HepG2 (cell line): ENCODE results near the gene ABL2. TPM values are rescaled to one million over a fixed set of nuclear protein-coding genes. Genes with fewer than 3 reads are reported as not detected.

ENCODE experiments used
- AGO2 ChIP-seq: fragments of 200-400 bp; formaldehyde crosslinking; optimal IDR thresholded peaks from 2 replicates; pipeline ENCODE3; 2017; ENCODE audit warnings: mild to moderate bottlenecking, low read depth, low read length, moderate library complexity
- ASH2L ChIP-seq: fragments of 300-600, 200-600 bp; sonication (generic); IDR thresholded peaks from 2 replicates; pipeline ENCODE4 v1.7.0; 2017; ENCODE audit warnings: low read depth, mild to moderate bottlenecking, moderate library complexity, mixed read lengths, low read length; ENCODE audit not compliant: insufficient read length
- CAMTA2 ChIP-seq: sonication (generic); formaldehyde crosslinking; IDR thresholded peaks from 2 replicates; pipeline ENCODE4 v1.4.0; 2020; ENCODE audit warnings: mild to moderate bottlenecking, missing genetic modification reagents, borderline replicate concordance
- GABPB1 ChIP-seq: IDR thresholded peaks from 2 replicates; pipeline ENCODE4 v1.6.1; 2016; ENCODE audit warnings: mild to moderate bottlenecking, missing genetic modification reagents, moderate library complexity, missing compliant biosample characterization
- PHF8 ChIP-seq: sonication (generic); formaldehyde crosslinking; IDR thresholded peaks from 2 replicates; pipeline ENCODE4 v1.5.0; 2020; ENCODE audit warnings: missing genetic modification reagents
- POLR2G ChIP-seq: fragments of 200-400 bp; formaldehyde crosslinking; IDR thresholded peaks from 2 replicates; pipeline ENCODE4 v1.6.1; 2018; ENCODE audit warnings: mild to moderate bottlenecking, low read depth, low read length, moderate library complexity
- SIN3B ChIP-seq: fragments of 150-350 bp; IDR thresholded peaks from 2 replicates; pipeline ENCODE4 v1.6.1; 2014; ENCODE audit warnings: low read length
- TSC22D2 ChIP-seq: sonication (generic); formaldehyde crosslinking; IDR thresholded peaks from 2 replicates; pipeline ENCODE4 v1.5.1; 2020; ENCODE audit warnings: missing genetic modification reagents, mild to moderate bottlenecking, borderline replicate concordance
- ZC3H13 ChIP-seq: sonication (generic); formaldehyde crosslinking; IDR thresholded peaks from 2 replicates; pipeline ENCODE4 v1.8.1; 2023; ENCODE audit warnings: mild to moderate bottlenecking, missing genetic modification reagents, moderate library complexity
- ZFY ChIP-seq: sonication (generic); formaldehyde crosslinking; IDR thresholded peaks from 2 replicates; pipeline ENCODE4 v1.4.0; 2020; ENCODE audit warnings: missing genetic modification reagents
- ZNF331 ChIP-seq: sonication (generic); formaldehyde crosslinking; IDR thresholded peaks from 2 replicates; pipeline ENCODE4 v1.4.0; 2020; ENCODE audit warnings: missing genetic modification reagents
- ZNF335 ChIP-seq: sonication (generic); formaldehyde crosslinking; IDR thresholded peaks from 2 replicates; pipeline ENCODE4 v1.4.0; 2020; ENCODE audit warnings: missing genetic modification reagents
- ZNF768 ChIP-seq: sonication (generic); formaldehyde crosslinking; IDR thresholded peaks from 2 replicates; pipeline ENCODE4 v1.4.0; 2020; ENCODE audit warnings: missing genetic modification reagents
- ZNF792 ChIP-seq: IDR thresholded peaks from 2 replicates; pipeline ENCODE4 v1.6.1; 2016
- polyA plus RNA-seq, 8 experiments: library from polyadenylated mRNA; depleted of rRNA in 3 of 8; stranded (reverse) in 7 of 8; unstranded in 1 of 8; fragments of >200 nt; fragmentation: Illumina TruSeq in 4 of 8; extraction: Trizol in 4 of 8; gene quantifications; 2 replicates each; pipeline versions ENCODE4 v1.2.1 to v1.2.3, GENCODE V29; 2011 to 2016; ENCODE audit warnings: low read depth in 4 of 8, missing spikeins in 1 of 8, mixed read lengths in 1 of 8; ENCODE audit not compliant: insufficient read depth in 1 of 8
- total RNA-seq, 5 experiments: library from RNA; depleted of rRNA; stranded (reverse); fragments of >200 nt; fragmentation: Illumina TruSeq; extraction: Trizol; gene quantifications; 2 replicates each; pipeline ENCODE4 v1.2.3, GENCODE V29; 2016; ENCODE audit warnings: low read depth in 1 of 5
- TF ChIP-seq, protein P1 (sequence below): IDR thresholded peaks from 2 replicates; pipeline ENCODE4 v1.6.1; 2016; ENCODE audit warnings: low read depth, missing genetic modification reagents, missing compliant biosample characterization
- TF ChIP-seq, protein P2 (sequence below): sonication (generic); formaldehyde crosslinking; IDR thresholded peaks from 2 replicates; pipeline ENCODE4 v1.4.0; 2020; ENCODE audit warnings: mild to moderate bottlenecking, missing genetic modification reagents
- TF ChIP-seq, protein P3 (sequence below): sonication (generic); formaldehyde crosslinking; IDR thresholded peaks from 2 replicates; pipeline ENCODE4 v1.5.1; 2020; ENCODE audit warnings: mild to moderate bottlenecking, missing genetic modification reagents, moderate library complexity

The ABL2 gene
- total and polyA plus RNA-seq, 2 of the 13 experiments (the other 11 are each of a cell fraction or from before 2014, with no cell fraction given), result 5.8 to 6.0 TPM

DNA sequence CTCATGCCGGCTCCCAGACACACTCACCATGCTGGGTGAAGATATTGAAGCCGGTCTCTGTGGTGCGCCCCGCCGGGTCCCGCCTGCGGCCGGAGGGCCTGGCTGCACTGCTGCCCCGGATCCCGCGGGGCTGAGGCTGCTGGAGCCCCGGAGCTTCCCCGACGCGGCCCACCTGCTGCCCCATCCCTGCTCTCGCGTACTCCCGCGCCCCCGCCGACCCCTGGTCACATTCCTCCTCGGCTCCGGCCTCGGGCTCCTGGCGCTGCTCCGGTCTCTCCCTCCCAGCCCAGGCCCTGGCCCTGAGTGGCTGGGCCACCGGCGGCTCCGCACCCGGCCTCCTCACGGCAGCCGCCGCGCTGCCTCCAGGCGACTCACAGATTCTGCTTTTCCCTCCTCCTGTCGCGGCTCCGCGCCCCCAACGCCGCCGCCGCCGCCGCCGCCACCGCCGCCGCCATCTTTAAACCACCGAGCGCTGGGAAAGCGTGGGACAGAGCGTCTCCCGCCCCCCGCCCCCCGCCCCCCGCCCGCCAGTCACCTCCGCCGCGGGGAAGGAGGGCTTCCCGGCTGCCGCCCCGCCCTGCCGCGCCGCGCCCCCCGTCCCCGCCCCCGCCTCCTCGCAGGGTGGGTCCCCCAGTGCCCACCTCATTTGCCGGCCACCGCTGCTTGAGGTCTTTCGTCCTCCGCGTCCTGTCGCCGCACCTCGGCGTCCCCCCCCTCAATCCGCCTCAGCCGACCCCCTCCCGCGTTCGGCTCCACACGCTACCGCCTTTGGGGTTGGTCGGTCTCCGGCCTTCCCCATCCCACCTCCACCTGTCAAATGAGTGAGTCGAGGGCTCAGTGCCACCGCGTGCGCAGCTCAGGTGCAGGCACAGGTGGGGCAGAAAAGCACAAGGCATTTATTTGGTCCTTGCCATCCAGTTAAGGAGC is at the start of gene ABL2 (continued):
- TF ChIP-seq ZNF792 (CRISPR knock-in tag) (0 out of 2 replicates have a peak, but pooled peaks have one; percentile 12), ZNF335 (0 out of 2 replicates have a peak, but pooled peaks have one; percentile 22), ZNF768 (CRISPR knock-in tag) (peak; percentile 30; the same call in 1 of the 2 replicates), ZFY (CRISPR knock-in tag) (peak; percentile 86), TSC22D2 (0 out of 2 replicates have a peak, but pooled peaks have one; percentile 47), PHF8 (CRISPR knock-in tag) (peak; percentile 79), SIN3B (no peak), ZC3H13 (CRISPR knock-in tag) (no peak), CAMTA2 (CRISPR knock-in tag) (0 out of 2 replicates have a peak, but pooled peaks have one; percentile 36), ZNF331 (CRISPR knock-in tag) (no peak), POLR2G (peak; percentile 52), ASH2L (peak; percentile 68), GABPB1 (CRISPR knock-in tag) (peak; percentile 50; the same call in 1 of the 2 replicates), AGO2 (peak; percentile 56)
- TF ChIP-seq, protein P1, sequence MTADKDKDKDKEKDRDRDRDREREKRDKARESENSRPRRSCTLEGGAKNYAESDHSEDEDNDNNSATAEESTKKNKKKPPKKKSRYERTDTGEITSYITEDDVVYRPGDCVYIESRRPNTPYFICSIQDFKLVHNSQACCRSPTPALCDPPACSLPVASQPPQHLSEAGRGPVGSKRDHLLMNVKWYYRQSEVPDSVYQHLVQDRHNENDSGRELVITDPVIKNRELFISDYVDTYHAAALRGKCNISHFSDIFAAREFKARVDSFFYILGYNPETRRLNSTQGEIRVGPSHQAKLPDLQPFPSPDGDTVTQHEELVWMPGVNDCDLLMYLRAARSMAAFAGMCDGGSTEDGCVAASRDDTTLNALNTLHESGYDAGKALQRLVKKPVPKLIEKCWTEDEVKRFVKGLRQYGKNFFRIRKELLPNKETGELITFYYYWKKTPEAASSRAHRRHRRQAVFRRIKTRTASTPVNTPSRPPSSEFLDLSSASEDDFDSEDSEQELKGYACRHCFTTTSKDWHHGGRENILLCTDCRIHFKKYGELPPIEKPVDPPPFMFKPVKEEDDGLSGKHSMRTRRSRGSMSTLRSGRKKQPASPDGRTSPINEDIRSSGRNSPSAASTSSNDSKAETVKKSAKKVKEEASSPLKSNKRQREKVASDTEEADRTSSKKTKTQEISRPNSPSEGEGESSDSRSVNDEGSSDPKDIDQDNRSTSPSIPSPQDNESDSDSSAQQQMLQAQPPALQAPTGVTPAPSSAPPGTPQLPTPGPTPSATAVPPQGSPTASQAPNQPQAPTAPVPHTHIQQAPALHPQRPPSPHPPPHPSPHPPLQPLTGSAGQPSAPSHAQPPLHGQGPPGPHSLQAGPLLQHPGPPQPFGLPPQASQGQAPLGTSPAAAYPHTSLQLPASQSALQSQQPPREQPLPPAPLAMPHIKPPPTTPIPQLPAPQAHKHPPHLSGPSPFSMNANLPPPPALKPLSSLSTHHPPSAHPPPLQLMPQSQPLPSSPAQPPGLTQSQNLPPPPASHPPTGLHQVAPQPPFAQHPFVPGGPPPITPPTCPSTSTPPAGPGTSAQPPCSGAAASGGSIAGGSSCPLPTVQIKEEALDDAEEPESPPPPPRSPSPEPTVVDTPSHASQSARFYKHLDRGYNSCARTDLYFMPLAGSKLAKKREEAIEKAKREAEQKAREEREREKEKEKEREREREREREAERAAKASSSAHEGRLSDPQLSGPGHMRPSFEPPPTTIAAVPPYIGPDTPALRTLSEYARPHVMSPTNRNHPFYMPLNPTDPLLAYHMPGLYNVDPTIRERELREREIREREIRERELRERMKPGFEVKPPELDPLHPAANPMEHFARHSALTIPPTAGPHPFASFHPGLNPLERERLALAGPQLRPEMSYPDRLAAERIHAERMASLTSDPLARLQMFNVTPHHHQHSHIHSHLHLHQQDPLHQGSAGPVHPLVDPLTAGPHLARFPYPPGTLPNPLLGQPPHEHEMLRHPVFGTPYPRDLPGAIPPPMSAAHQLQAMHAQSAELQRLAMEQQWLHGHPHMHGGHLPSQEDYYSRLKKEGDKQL (CRISPR knock-in tag), result 0 out of 2 replicates have a peak, but pooled peaks have one; percentile 20
- TF ChIP-seq, protein P2, sequence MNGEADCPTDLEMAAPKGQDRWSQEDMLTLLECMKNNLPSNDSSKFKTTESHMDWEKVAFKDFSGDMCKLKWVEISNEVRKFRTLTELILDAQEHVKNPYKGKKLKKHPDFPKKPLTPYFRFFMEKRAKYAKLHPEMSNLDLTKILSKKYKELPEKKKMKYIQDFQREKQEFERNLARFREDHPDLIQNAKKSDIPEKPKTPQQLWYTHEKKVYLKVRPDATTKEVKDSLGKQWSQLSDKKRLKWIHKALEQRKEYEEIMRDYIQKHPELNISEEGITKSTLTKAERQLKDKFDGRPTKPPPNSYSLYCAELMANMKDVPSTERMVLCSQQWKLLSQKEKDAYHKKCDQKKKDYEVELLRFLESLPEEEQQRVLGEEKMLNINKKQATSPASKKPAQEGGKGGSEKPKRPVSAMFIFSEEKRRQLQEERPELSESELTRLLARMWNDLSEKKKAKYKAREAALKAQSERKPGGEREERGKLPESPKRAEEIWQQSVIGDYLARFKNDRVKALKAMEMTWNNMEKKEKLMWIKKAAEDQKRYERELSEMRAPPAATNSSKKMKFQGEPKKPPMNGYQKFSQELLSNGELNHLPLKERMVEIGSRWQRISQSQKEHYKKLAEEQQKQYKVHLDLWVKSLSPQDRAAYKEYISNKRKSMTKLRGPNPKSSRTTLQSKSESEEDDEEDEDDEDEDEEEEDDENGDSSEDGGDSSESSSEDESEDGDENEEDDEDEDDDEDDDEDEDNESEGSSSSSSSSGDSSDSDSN, result peak; percentile 87; the same call in 1 of the 2 replicates
- TF ChIP-seq, protein P3, sequence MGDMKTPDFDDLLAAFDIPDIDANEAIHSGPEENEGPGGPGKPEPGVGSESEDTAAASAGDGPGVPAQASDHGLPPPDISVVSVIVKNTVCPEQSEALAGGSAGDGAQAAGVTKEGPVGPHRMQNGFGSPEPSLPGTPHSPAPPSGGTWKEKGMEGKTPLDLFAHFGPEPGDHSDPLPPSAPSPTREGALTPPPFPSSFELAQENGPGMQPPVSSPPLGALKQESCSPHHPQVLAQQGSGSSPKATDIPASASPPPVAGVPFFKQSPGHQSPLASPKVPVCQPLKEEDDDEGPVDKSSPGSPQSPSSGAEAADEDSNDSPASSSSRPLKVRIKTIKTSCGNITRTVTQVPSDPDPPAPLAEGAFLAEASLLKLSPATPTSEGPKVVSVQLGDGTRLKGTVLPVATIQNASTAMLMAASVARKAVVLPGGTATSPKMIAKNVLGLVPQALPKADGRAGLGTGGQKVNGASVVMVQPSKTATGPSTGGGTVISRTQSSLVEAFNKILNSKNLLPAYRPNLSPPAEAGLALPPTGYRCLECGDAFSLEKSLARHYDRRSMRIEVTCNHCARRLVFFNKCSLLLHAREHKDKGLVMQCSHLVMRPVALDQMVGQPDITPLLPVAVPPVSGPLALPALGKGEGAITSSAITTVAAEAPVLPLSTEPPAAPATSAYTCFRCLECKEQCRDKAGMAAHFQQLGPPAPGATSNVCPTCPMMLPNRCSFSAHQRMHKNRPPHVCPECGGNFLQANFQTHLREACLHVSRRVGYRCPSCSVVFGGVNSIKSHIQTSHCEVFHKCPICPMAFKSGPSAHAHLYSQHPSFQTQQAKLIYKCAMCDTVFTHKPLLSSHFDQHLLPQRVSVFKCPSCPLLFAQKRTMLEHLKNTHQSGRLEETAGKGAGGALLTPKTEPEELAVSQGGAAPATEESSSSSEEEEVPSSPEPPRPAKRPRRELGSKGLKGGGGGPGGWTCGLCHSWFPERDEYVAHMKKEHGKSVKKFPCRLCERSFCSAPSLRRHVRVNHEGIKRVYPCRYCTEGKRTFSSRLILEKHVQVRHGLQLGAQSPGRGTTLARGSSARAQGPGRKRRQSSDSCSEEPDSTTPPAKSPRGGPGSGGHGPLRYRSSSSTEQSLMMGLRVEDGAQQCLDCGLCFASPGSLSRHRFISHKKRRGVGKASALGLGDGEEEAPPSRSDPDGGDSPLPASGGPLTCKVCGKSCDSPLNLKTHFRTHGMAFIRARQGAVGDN (CRISPR knock-in tag), result peak; percentile 79
